Gastroesophageal sphincter (tissue), 4 donors: Measurements from ENCODE around the gene CLSTN2. TPM values are rescaled to one million over a fixed set of nuclear protein-coding genes. Genes with fewer than 3 reads are reported as not detected.

Experiments used
- ATAC-seq: fragments of 150-250 bp; one replicate; pipeline ENCODE4 v1.9.1; 2016; ENCODE audit warnings: mild to moderate bottlenecking, moderate library complexity
- H3K27ac ChIP-seq, 4 donors: fragments of 200-600 bp; sonication (generic) in 3 of 4; 1 replicate in 3 of 4; 2 replicates in 1 of 4; pipeline ENCODE4 v1.5.1; 2016 to 2019
- H3K27me3 ChIP-seq: fragments of 200-600 bp; sonication (generic); one replicate; pipeline ENCODE4 v1.5.1; 2019
- H3K36me3 ChIP-seq, 2 donors: fragments of 200-600 bp; sonication (generic); one replicate each; pipeline ENCODE4 v1.5.1; 2019; ENCODE audit warnings: control low read depth in 1 of 2
- H3K4me1 ChIP-seq, 3 donors: fragments of 200-600 bp; sonication (generic); 1 replicate in 2 of 3; 2 replicates in 1 of 3; pipeline ENCODE4 v1.5.1; 2016 to 2019; ENCODE audit warnings: control low read depth in 2 of 3
- H3K4me3 ChIP-seq, 2 donors: fragments of 200-600 bp; sonication (generic); one replicate each; pipeline ENCODE4 v1.5.1; 2019; ENCODE audit warnings: mild to moderate bottlenecking in 1 of 2, moderate library complexity in 1 of 2
- H3K9me3 ChIP-seq, 3 donors: fragments of 200-600 bp; sonication (generic); one replicate each; pipeline ENCODE4 v1.5.1; 2017 to 2019; ENCODE audit warnings: control low read depth in 2 of 3
- EP300 ChIP-seq: sonication (generic); formaldehyde crosslinking; IDR thresholded peaks from one replicate; pipeline ENCODE4 v1.6.1; 2017; ENCODE audit warnings: antibody characterized with exemption, mild to moderate bottlenecking
- POLR2A ChIP-seq, 2 donors: fragments of 450-650 bp; IDR thresholded peaks; one replicate each; pipeline ENCODE4 v1.6.1; 2017; ENCODE audit warnings: antibody characterized with exemption in 2 of 2, mild to moderate bottlenecking in 2 of 2, moderate library complexity in 1 of 2
- POLR2AphosphoS5 ChIP-seq: sonication (generic); formaldehyde crosslinking; IDR thresholded peaks from one replicate; pipeline ENCODE4 v1.6.1; 2017; ENCODE audit warnings: antibody characterized with exemption
- WGBS, 2 donors: methylation state at CpG; one replicate each; pipeline ENCODE4 v1.1.5; 2018; ENCODE audit warnings: low coverage in 1 of 2; 5-methylcytosine and 5-hydroxymethylcytosine counted together
- total RNA-seq, 4 donors: library from RNA; depleted of rRNA; stranded (reverse); fragments of >200 nt; gene quantifications; one replicate each; pipeline ENCODE4 v1.1.0, GENCODE V29; 2016
- TF ChIP-seq, protein P1 (sequence below), 4 experiments: fragments of 200-600 bp in 2 of 4; fragments of 450-650 bp in 2 of 4; sonication (generic) in 1 of 4; IDR thresholded peaks; one replicate each; pipeline ENCODE4 v1.5.1; 2017 to 2019; ENCODE audit warnings: antibody characterized with exemption in 4 of 4, mild to moderate bottlenecking in 2 of 4, moderate library complexity in 2 of 4

CLSTN2 gene
- total RNA-seq, 4 donors from 2014 or later = 6.6 to 9.7 (median 7.7) TPM

- WGBS, 2 donors = 58 to 71% methylated on average over 2 of the region's 2 CpGs
- Histone ChIP-seq H3K27me3 (peaks cover 5% of the 10 kb centered on the region), H3K9me3 (no peaks in the 10 kb centered on the region), H3K4me3 (no peak overlapping the region), H3K27ac (no peak overlapping the region), H3K36me3 (no peaks in the 10 kb centered on the region), H3K4me1 (no peaks in the 10 kb centered on the region)
- TF ChIP-seq POLR2AphosphoS5 = no peak
- TF ChIP-seq, protein P1, sequence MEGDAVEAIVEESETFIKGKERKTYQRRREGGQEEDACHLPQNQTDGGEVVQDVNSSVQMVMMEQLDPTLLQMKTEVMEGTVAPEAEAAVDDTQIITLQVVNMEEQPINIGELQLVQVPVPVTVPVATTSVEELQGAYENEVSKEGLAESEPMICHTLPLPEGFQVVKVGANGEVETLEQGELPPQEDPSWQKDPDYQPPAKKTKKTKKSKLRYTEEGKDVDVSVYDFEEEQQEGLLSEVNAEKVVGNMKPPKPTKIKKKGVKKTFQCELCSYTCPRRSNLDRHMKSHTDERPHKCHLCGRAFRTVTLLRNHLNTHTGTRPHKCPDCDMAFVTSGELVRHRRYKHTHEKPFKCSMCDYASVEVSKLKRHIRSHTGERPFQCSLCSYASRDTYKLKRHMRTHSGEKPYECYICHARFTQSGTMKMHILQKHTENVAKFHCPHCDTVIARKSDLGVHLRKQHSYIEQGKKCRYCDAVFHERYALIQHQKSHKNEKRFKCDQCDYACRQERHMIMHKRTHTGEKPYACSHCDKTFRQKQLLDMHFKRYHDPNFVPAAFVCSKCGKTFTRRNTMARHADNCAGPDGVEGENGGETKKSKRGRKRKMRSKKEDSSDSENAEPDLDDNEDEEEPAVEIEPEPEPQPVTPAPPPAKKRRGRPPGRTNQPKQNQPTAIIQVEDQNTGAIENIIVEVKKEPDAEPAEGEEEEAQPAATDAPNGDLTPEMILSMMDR (IDR thresholded peaks at IDR 0.05) = no peak
- no peak for TF ChIP-seq EP300
- TF ChIP-seq POLR2A (IDR thresholded peaks at IDR 0.05) = no peak
- no peak for ATAC-seq
These were observed 381.9 kb downstream of the CLSTN2 start for GRCh38 chr3:140316868-140317400.

GRCh38 chr3:140319739-140320138 lies 384.8 kb downstream of the CLSTN2 start:
- no peak for ATAC-seq
- Histone ChIP-seq H3K9me3 (no peaks in the 10 kb centered on the region), H3K27ac (no peak overlapping the region), H3K36me3 (no peaks in the 10 kb centered on the region), H3K27me3 (peaks cover 5% of the 10 kb centered on the region), H3K4me1 (no peaks in the 10 kb centered on the region), H3K4me3 (no peak overlapping the region)
- WGBS, 2 donors = 50 to 53% methylated on average over 2 of the region's 2 CpGs
- TF ChIP-seq POLR2A (IDR thresholded peaks at IDR 0.05) = no peak
- TF ChIP-seq, protein P1 (IDR thresholded peaks at IDR 0.05) = no peak
- TF ChIP-seq POLR2AphosphoS5 = no peak
- no peak for TF ChIP-seq EP300

- TF ChIP-seq POLR2AphosphoS5 (no peak), EP300 (no peak), POLR2A (IDR thresholded peaks at IDR 0.05) (no peak)
- TF ChIP-seq, protein P1 (IDR thresholded peaks at IDR 0.05) = no peak
- no peak overlapping the region for H3K4me3 ChIP-seq
- WGBS, 2 donors = 43 to 88% methylated on average over 1 of the region's 1 CpG
- ATAC-seq = no peak
- H3K4me1 ChIP-seq = no peaks in the 10 kb centered on the region
- no peaks in the 10 kb centered on the region for H3K36me3 ChIP-seq
- no peak overlapping the region for H3K27ac ChIP-seq
- no peaks in the 10 kb centered on the region for H3K27me3 ChIP-seq
- H3K9me3 ChIP-seq = no peaks in the 10 kb centered on the region
These were observed 388.6 kb downstream of the CLSTN2 start for GRCh38 chr3:140323561-140323960.

GRCh38 chr3:140332131-140332530 lies 397.1 kb downstream of the CLSTN2 start:
- Histone ChIP-seq H3K4me1 (no peaks in the 10 kb centered on the region), H3K9me3 (no peaks in the 10 kb centered on the region), H3K27me3 (no peaks in the 10 kb centered on the region), H3K36me3 (no peaks in the 10 kb centered on the region), H3K27ac (no peak overlapping the region), H3K4me3 (no peak overlapping the region)
- no peak for ATAC-seq
- TF ChIP-seq, protein P1 (IDR thresholded peaks at IDR 0.05) = no peak
- no peak for TF ChIP-seq POLR2AphosphoS5
- no peak for TF ChIP-seq POLR2A (IDR thresholded peaks at IDR 0.05)
- TF ChIP-seq EP300 = no peak
- WGBS, 2 donors = 4 to 40% methylated on average over 1 to 2 of the region's 2 CpGs

DNA sequence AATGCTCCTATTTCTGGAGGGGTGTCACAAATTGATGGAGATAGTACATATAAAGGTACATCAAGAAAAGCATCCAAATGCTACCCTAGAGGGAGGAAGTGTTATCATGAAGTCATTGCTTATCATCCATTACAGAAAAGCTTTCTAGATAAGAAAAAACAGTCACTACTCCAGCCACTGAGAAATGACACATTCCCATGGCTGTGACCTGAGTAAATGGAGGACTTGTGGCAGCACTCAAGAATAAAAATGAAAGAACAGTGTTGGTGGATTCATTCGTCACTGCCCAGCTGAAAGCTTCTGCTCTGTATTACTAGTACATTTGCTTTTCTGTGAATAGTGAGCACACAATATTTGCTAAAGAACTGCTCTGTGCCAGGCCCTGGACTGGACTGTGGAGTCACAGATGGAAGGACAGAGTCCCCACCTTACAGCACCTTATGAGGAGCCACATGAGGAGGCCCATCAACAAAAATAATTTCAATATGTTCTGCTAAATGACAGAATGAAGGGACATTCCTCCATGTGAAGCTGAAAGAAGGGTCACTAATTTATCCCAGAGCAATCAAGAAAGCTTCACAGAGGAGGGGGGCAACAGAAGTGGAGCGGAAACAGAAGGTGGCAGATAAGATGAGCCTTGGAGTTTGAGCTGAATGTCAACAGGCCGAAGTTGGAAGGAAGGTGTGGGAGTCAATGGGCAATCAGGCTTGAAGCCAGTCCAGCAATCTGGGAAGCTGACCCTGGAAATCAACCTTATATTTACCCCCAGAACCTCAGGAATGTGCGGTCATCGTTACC lies 399.3 kb downstream of the CLSTN2 start:
- Histone ChIP-seq H3K27me3 (no peaks in the 10 kb centered on the region), H3K27ac (no peak overlapping the region), H3K36me3 (no peaks in the 10 kb centered on the region), H3K4me3 (no peak overlapping the region), H3K4me1 (no peaks in the 10 kb centered on the region), H3K9me3 (no peaks in the 10 kb centered on the region)
- TF ChIP-seq POLR2A (IDR thresholded peaks at IDR 0.05) (no peak), POLR2AphosphoS5 (no peak), EP300 (no peak)
- TF ChIP-seq, protein P1 (IDR thresholded peaks at IDR 0.05) = no peak
- no peak for ATAC-seq
- WGBS, 2 donors = 80 to 84% methylated on average over 2 to 5 of the region's 5 CpGs
